GM15510 (cell line): ENCODE results near the gene ACO1.

Experiments
- POLR2A ChIP-seq: IDR thresholded peaks from 3 replicates; pipeline ENCODE4 v1.6.1; 2011; ENCODE audit warnings: borderline replicate concordance; ENCODE audit not compliant: insufficient read length; ENCODE audit errors: extremely low read depth

The ACO1 gene

DNA sequence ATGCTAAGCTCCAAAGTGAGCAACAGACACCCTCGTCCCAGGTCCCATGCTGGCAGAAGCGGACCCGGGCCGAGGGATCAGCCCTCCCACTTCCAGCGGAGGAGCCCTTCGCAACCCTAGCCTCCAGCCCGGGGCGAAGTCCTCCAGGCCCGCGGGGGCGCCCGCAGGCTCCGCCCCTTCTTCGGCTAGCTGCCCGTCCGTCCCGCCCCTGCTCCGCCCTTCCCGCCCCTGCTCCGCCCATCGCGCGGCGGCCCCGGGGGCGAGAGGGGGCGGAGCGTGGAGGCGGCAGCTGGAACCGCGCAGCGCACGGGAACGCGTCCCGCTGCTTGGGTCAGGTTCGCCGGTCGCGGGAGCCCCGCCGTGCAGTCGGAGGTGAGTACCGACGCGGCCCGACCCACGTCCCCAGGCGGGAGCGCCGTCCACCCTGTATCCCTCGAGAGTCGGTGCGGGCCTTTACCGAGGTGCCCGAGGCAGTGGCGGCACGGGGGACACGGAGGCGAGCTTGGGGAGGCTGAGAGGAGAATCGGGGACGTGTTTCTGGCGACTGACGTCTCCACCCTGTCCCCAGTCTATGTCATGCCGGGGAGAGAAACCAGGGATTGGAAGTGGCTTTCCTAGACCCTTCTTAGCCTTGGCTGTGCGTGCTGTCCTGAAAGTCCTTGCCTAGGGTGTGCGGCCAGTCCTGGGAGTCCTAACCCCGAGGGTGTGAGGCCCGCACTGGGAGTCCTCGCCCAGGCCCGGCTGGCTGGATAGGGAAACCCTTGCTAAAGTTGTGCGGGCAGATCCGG is at the start of gene ACO1:
TSS of gene ACO1 (plus strand) at position 280 of the 788 bp plus-strand sequence. CDS start 20,864 bp downstream, outside the sequence.
- peak; percentile 57 for TF ChIP-seq POLR2A

GRCh38 chr9:32334916-32335895 is 49.2 kb upstream of the ACO1 start:
- TF ChIP-seq POLR2A = no peak

DNA sequence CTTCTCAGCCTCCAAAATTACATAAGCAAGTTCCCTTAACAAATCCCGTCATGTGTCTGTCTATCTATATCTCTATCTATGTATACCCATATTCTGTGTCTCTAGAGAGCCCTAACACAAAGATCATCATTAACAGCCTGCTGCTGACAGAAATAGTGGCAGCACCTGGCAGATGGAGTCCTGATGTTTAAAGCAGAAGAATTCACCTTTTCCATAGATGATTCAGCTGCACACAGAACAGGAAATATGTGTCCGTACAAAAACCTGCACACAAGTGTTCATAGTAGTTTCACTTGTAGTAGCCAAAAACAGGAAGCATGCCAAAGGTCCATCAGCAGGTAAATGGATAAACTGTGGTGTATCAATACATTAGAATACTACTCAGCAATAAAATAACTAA is 45.0 kb upstream of the ACO1 start:
- no peak for TF ChIP-seq POLR2A

GRCh38 chr9:32340361-32340760 is 44.1 kb upstream of the ACO1 start:
- TF ChIP-seq POLR2A = no peak

DNA sequence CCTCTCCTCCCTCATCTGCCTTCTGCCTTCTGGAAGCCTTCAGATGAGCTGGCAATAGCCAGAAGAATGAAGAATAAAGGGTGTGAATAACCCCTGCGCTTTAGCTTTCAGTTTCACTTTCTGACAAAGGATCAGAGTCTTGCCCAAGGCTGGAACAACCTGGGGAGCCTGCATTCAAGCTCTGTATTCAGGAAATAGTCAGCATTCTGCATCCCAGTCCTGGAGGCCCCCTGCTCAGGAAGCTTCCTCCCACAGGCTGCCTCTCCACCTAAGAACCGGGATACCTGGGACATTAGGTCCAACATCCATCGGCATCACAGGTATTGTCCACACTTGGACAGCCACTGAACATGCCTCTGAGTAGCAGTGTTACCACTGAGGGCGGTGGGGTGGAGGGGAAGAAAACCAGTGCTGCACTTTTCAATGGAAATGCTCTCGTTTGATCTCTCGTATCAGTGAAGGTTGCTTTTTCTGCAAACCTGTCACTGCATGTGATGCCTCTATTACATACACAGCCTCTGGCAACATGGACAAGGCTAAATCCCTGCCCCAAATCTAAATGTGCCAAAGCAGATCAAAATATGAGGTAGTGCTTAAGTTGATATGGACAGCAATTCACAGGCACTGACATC is 39.8 kb upstream of the ACO1 start:
- TF ChIP-seq POLR2A = no peak

DNA sequence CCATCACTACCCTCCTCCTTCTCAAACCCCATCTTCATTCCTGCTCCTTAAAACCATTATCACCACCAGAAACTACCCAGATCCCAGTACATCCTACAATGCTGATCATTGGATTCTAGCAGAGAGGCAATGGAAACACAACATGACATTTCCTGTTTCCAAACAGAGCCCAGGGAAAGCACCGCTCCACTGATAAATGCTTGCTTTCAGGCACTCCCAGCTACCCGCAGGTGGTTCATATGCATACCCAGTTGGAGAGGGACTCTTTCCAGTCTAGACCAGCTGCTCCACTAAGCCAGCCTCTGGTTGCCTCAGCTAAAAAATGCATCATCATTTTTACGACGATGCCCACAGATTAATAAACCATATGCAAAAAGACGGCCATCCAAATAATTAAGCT is 39.2 kb upstream of the ACO1 start:
- TF ChIP-seq POLR2A = no peak

DNA sequence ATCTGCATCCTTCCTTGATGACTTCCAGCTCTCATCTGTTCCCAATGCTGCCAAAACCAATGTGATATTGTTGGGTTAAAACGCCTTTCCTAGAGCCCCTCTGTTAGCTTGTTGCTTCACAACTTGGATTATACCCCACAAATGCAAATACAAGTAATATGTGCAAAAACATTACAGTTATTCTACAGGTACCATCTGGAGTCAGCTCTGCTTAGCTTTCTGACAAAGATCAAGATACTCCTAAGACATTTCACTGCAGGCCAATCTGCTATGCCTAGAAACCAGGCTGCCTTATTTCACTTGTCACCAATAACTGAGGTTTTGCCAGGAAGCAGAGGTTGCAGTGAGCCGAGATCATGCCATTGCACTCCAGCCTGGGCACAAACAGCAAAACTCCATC is 36.9 kb upstream of the ACO1 start:
- TF ChIP-seq POLR2A = no peak

- no peak for TF ChIP-seq POLR2A
Measured at GRCh38 chr9:32348106-32348695, 36.2 kb upstream of the ACO1 start.

DNA sequence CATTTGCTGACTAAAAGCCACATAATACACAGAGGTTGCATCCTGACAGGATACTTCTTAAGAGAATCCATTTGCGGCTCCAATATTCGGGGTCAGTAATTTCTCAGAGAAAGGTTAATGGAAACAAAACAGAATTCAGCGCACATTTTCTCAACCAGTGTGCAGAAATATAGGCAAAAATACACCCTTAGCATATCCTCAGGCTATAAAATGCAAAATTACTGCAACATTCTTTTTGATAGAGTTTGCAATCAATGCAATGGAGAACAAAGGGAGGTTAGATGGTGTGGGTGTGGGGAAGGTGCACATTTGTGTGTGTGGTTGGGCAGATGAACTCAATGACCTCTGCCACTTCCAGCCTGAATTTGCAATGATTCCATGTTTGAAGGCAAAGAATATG is 35.4 kb upstream of the ACO1 start:
- no peak for TF ChIP-seq POLR2A

GRCh38 chr9:32350682-32351081 is 33.8 kb upstream of the ACO1 start:
- TF ChIP-seq POLR2A = no peak

DNA sequence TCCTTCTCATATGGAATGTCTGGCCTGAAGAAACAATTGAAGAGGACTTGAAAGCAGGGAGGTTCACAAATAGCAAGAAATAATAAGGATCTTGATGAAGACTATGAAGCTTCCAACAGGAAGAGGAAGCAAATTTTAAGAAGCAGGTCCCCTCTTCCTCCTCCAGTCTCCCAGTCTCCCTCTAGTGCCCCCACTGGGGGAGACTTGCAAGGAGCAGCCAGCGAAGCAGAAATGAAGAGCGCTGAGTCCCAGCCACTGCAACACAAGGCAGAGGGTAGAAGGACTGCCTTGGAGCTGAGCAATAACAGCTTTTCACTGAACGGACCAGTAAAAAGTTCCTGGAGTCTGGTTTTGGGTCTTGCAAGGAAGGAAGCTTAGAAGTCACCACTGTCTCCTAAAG is 32.6 kb upstream of the ACO1 start:
- no peak for TF ChIP-seq POLR2A

DNA sequence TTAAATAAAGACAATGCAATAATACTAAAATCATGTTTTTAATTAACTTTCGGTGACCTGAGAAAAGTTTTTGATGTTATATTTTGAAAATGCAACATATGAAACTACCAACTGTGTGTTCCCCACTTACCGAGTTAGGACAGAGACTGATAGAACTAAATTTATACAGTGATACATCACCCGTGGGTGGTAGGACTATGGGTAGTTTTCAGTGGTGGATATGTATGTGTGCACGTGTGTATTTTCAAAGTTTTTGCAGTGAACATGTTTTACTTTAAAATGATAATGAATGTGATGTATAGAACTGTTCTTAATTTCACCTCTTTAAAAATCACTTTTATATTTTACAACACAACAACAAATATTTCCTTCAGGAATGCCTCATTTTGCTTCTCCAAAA is 25.0 kb upstream of the ACO1 start:
- no peak for TF ChIP-seq POLR2A

GRCh38 chr9:32360983-32361673 is 23.3 kb upstream of the ACO1 start:
- TF ChIP-seq POLR2A = no peak

- TF ChIP-seq POLR2A = no peak
Measured at GRCh38 chr9:32371279-32371678, 13.2 kb upstream of the ACO1 start.
